ENCODE results near the gene DDX56.

DNA sequence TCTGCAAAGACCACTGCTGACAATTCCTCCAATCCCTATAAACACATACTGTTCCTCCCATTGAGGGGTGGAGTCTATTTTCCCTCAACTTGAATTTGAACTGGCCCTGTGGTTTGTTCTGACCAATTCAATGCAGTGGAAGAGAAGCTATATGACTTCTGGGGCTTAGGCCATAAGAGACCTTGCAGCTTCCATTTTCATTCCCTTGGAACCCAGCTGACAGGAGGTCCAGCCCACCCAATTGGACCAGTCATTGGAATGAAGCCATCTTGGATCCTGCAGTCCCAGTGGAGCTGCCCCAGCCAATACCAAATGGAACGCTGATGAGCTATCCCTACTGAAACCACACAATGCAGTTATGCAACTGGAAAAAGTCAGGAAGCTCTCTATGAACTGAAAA is 17.2 kb upstream of the DDX56 start:
- TF ChIP-seq, protein P1, sequence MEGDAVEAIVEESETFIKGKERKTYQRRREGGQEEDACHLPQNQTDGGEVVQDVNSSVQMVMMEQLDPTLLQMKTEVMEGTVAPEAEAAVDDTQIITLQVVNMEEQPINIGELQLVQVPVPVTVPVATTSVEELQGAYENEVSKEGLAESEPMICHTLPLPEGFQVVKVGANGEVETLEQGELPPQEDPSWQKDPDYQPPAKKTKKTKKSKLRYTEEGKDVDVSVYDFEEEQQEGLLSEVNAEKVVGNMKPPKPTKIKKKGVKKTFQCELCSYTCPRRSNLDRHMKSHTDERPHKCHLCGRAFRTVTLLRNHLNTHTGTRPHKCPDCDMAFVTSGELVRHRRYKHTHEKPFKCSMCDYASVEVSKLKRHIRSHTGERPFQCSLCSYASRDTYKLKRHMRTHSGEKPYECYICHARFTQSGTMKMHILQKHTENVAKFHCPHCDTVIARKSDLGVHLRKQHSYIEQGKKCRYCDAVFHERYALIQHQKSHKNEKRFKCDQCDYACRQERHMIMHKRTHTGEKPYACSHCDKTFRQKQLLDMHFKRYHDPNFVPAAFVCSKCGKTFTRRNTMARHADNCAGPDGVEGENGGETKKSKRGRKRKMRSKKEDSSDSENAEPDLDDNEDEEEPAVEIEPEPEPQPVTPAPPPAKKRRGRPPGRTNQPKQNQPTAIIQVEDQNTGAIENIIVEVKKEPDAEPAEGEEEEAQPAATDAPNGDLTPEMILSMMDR (IDR thresholded peaks at IDR 0.05): no peak
- TF ChIP-seq POLR2A (IDR thresholded peaks at IDR 0.05): no peak
